Stimulated activated CD8-positive, alpha-beta memory T cell treated with anti-CD3 and anti-CD28 coated beads, Interleukin-7, amount 100 ng/mL, for 48 hours (primary cell): Measurements from ENCODE around the gene LGALS14.
"Not testable (repeated sequence)": the region's sequence is repeated elsewhere in the genome, so short reads cannot be mapped to it uniquely, and the experiment has no call there.

Experiments used
- DNase-seq, 2 donors: peaks; one replicate each; pipeline ENCODE4 v3.0.0-alpha.2; 2020; ENCODE audit warnings: low read depth in 1 of 2; ENCODE audit errors: extremely low read depth in 1 of 2

Gene LGALS14

GRCh38 chr19:39704181-39705044, at the start of gene LGALS14:
TSS of gene LGALS14 (plus strand) at chr19:39704481. CDS start at chr19:39704529, 48 bp downstream.
- peak in 1 of 2 donors; percentile 17 for DNase-seq

GRCh38 chr19:39655613-39656012, 48.7 kb upstream of the LGALS14 start, which contains the start of gene LGALS16:
TSS of gene LGALS16 (plus strand) at chr19:39655913. CDS start at chr19:39655962, 49 bp downstream.
- no peak for DNase-seq

GRCh38 chr19:39659791-39660190, 44.5 kb upstream of the LGALS14 start:
- no peak for DNase-seq

- no peak for DNase-seq
Measured at GRCh38 chr19:39660661-39661060, 43.6 kb upstream of the LGALS14 start.

GRCh38 chr19:39661565-39661964, 42.7 kb upstream of the LGALS14 start:
- no peak for DNase-seq

- DNase-seq = not testable (repeated sequence)
Measured at GRCh38 chr19:39669860-39670259, 34.4 kb upstream of the LGALS14 start.

GRCh38 chr19:39670998-39671397, 33.3 kb upstream of the LGALS14 start:
- DNase-seq = no peak

- DNase-seq = no peak
Measured at GRCh38 chr19:39671739-39672363, 32.4 kb upstream of the LGALS14 start.

- no peak for DNase-seq
Measured at GRCh38 chr19:39672473-39672872, 31.8 kb upstream of the LGALS14 start.

GRCh38 chr19:39673862-39674261, 30.4 kb upstream of the LGALS14 start:
- DNase-seq = not testable (repeated sequence)

GRCh38 chr19:39676004-39676403, 28.3 kb upstream of the LGALS14 start:
- DNase-seq = no peak

- no peak for DNase-seq
Measured at GRCh38 chr19:39677961-39678889, 26.1 kb upstream of the LGALS14 start.

GRCh38 chr19:39679056-39679790, 25.1 kb upstream of the LGALS14 start:
- peak in 1 of 2 donors; percentile 58 for DNase-seq

GRCh38 chr19:39679791-39680168, 24.5 kb upstream of the LGALS14 start:
- peak in 1 of 2 donors; percentile 46 for DNase-seq

GRCh38 chr19:39680593-39680992, 23.7 kb upstream of the LGALS14 start:
- DNase-seq = no peak

- no peak for DNase-seq
Measured at GRCh38 chr19:39681416-39681815, 22.9 kb upstream of the LGALS14 start.

- DNase-seq = no peak
Measured at GRCh38 chr19:39684267-39684666, 20.0 kb upstream of the LGALS14 start.

- no peak for DNase-seq
Measured at GRCh38 chr19:39686739-39687138, 17.5 kb upstream of the LGALS14 start.

GRCh38 chr19:39688637-39689036, 15.6 kb upstream of the LGALS14 start:
- not testable (repeated sequence) for DNase-seq

GRCh38 chr19:39692166-39692565, 12.1 kb upstream of the LGALS14 start:
- DNase-seq = no peak
